Neural progenitor cell (in vitro differentiated cells): ENCODE measurements around the gene SNX1.

Experiments used
- CTCF ChIP-seq: fragments of 200-600 bp; sonication (generic); IDR thresholded peaks from 2 replicates; pipeline ENCODE4 v1.5.1; 2017; ENCODE audit warnings: antibody characterized with exemption, mild to moderate bottlenecking
- EZH2 ChIP-seq: fragments of 200-600 bp; sonication (generic); IDR thresholded peaks from 2 replicates; pipeline ENCODE4 v1.6.1; 2017; ENCODE audit warnings: antibody characterized with exemption, mild to moderate bottlenecking, moderate library complexity
- EZH2phosphoT487 ChIP-seq: fragments of 200-600 bp; sonication (generic); IDR thresholded peaks from 2 replicates; pipeline ENCODE4 v1.6.1; 2017; ENCODE audit warnings: antibody characterized with exemption

GRCh38 chr15:64180235-64180824, 84.5 kb downstream of the SNX1 start:
- TF ChIP-seq CTCF (no peak), EZH2 (no peak), EZH2phosphoT487 (no peak)
